CD14-positive monocyte (primary cell): ENCODE data around the gene VAMP5. TPM values are rescaled to one million over a fixed set of nuclear protein-coding genes. Genes with fewer than 3 reads are reported as not detected.
A peak's percentile ranks its signal among the peaks of the same experiment; 100 is the strongest.
"Not testable (repeated sequence)": the region's sequence is repeated elsewhere in the genome, so short reads cannot be mapped to it uniquely, and the experiment has no call there.

Experiments used
- DNase-seq, 3 donors: peaks; one replicate each; pipeline ENCODE4 v3.0.0-alpha.2; 2011 to 2022
- H2AFZ ChIP-seq: 2 replicates; pipeline ENCODE4 v1.6.0; 2012; ENCODE audit warnings: mild to moderate bottlenecking, low read depth, low read length, inconsistent platforms; ENCODE audit not compliant: insufficient read depth, poor library complexity, severe bottlenecking
- H3K27ac ChIP-seq, 2 donors: 1 replicate in 1 of 2; 2 replicates in 1 of 2; pipeline ENCODE4 v1.5.1; 2012 to 2013; ENCODE audit warnings: low read length in 2 of 2, control low read depth in 1 of 2, inconsistent platforms in 1 of 2, low read depth in 1 of 2, mild to moderate bottlenecking in 1 of 2
- H3K27me3 ChIP-seq, 2 donors: one replicate each; pipeline versions ENCODE4 v1.6.0 to v1.6.1; 2011 to 2013; ENCODE audit warnings: low read length in 2 of 2; ENCODE audit not compliant: control insufficient read depth in 2 of 2, insufficient read depth in 2 of 2
- H3K36me3 ChIP-seq, 2 donors: replicated peaks in 1 of 2; 1 replicate in 1 of 2; 2 replicates in 1 of 2; pipeline versions ENCODE4 v1.5.1 to v1.6.1; 2012 to 2013; ENCODE audit warnings: low read length in 2 of 2, control low read depth in 1 of 2, inconsistent platforms in 1 of 2, mild to moderate bottlenecking in 1 of 2; ENCODE audit not compliant: insufficient read depth in 2 of 2, control insufficient read depth in 1 of 2
- H3K4me1 ChIP-seq, 2 donors: 1 replicate in 1 of 2; 2 replicates in 1 of 2; pipeline versions ENCODE4 v1.5.1 to v1.6.1; 2012 to 2013; ENCODE audit warnings: low read length in 2 of 2, control low read depth in 1 of 2, inconsistent platforms in 1 of 2, mild to moderate bottlenecking in 1 of 2, moderate library complexity in 1 of 2; ENCODE audit not compliant: insufficient read depth in 2 of 2, control insufficient read depth in 1 of 2
- H3K4me2 ChIP-seq: replicated peaks from 2 replicates; pipeline ENCODE3; 2012; ENCODE audit warnings: low read length, moderate library complexity, mild to moderate bottlenecking; ENCODE audit not compliant: poor library complexity, severe bottlenecking; ENCODE audit errors: extremely low read depth
- H3K4me3 ChIP-seq, 3 experiments: fragments of 200-600 bp in 1 of 3; sonication (generic) in 1 of 3; replicated peaks in 1 of 3; 1 replicate in 2 of 3; 2 replicates in 1 of 3; pipeline ENCODE4 v1.5.1; 2011 to 2013; ENCODE audit warnings: low read length in 3 of 3, mild to moderate bottlenecking in 3 of 3, control low read depth in 2 of 3, low read depth in 2 of 3, inconsistent platforms in 1 of 3, moderate library complexity in 1 of 3
- H3K79me2 ChIP-seq: 2 replicates; pipeline ENCODE4 v1.6.0; 2012; ENCODE audit warnings: mild to moderate bottlenecking, control low read depth, inconsistent platforms, low read length, moderate library complexity; ENCODE audit not compliant: insufficient read depth
- H3K9ac ChIP-seq: 2 replicates; pipeline ENCODE4 v1.6.0; 2017; ENCODE audit warnings: low read length, mild to moderate bottlenecking; ENCODE audit not compliant: insufficient read depth, poor library complexity, severe bottlenecking
- H3K9me3 ChIP-seq, 2 donors: replicated peaks in 1 of 2; 1 replicate in 1 of 2; 2 replicates in 1 of 2; pipeline versions ENCODE4 v1.5.1 to v1.6.1; 2012 to 2013; ENCODE audit warnings: low read length in 2 of 2, control low read depth in 1 of 2; ENCODE audit not compliant: control insufficient read depth in 1 of 2, insufficient read depth in 1 of 2
- H4K20me1 ChIP-seq: 2 replicates; pipeline ENCODE4 v1.6.0; 2012; ENCODE audit warnings: mild to moderate bottlenecking, low read length, control low read depth, moderate library complexity; ENCODE audit not compliant: insufficient read depth
- H3K27ac Mint-ChIP-seq, 7 donors: one replicate each; pipeline ENCODE4 v1.8.0; 2020; ENCODE audit warnings: mild to moderate bottlenecking in 7 of 7, mixed read lengths in 7 of 7, moderate library complexity in 6 of 7, inconsistent platforms in 2 of 7
- H3K27me3 Mint-ChIP-seq, 3 donors: one replicate each; pipeline ENCODE4 v1.8.0; 2021 to 2022; ENCODE audit warnings: low read depth in 3 of 3, mild to moderate bottlenecking in 3 of 3, mixed read lengths in 3 of 3, moderate library complexity in 3 of 3, inconsistent platforms in 1 of 3
- H3K36me3 Mint-ChIP-seq, 2 donors: one replicate each; pipeline ENCODE4 v1.8.0; 2020; ENCODE audit warnings: mixed read lengths in 2 of 2, inconsistent platforms in 1 of 2, mild to moderate bottlenecking in 1 of 2
- H3K4me1 Mint-ChIP-seq: one replicate; pipeline ENCODE4 v1.8.0; 2020; ENCODE audit warnings: mild to moderate bottlenecking, mixed read lengths
- H3K4me3 Mint-ChIP-seq, 2 donors: one replicate each; pipeline ENCODE4 v1.8.0; 2020; ENCODE audit warnings: mild to moderate bottlenecking in 2 of 2, mixed read lengths in 2 of 2, moderate library complexity in 1 of 2
- H3K9me3 Mint-ChIP-seq, 7 donors: one replicate each; pipeline ENCODE4 v1.8.0; 2020 to 2022; ENCODE audit warnings: mixed read lengths in 7 of 7, mild to moderate bottlenecking in 6 of 7, moderate library complexity in 6 of 7, inconsistent platforms in 2 of 7
- CTCF ChIP-seq: fragments of 200-600 bp; IDR thresholded peaks from one replicate; pipeline ENCODE4 v1.8.0; 2022; ENCODE audit warnings: antibody characterized with exemption, mild to moderate bottlenecking
- WGBS: methylation state at CpG from one replicate; pipeline ENCODE4 v1.1.5; 2013; ENCODE audit warnings: missing lambda C conversion rate; ENCODE audit not compliant: insufficient coverage; 5-methylcytosine and 5-hydroxymethylcytosine counted together
- intact Hi-C, 2 donors: fragments of 100-400 bp; cut with micrococcal nuclease; formaldehyde crosslinking; loops; one replicate each; pipeline versions ENCODE4 v1.15.0 to v1.15.1; 2023
- polyA plus RNA-seq, 3 donors: library from polyadenylated mRNA; depleted of rRNA in 1 of 3; unstranded in 2 of 3; stranded (reverse) in 1 of 3; fragments of 300-500 nt in 2 of 3; fragments of >200 nt in 1 of 3; fragmentation: Illumina TruSeq in 2 of 3; gene quantifications; 1 replicate in 2 of 3; 2 replicates in 1 of 3; pipeline ENCODE4 v1.2.3, GENCODE V29; 2012 to 2021

The VAMP5 gene
- polyA plus RNA-seq, 3 donors: 154 to 251 (median 171) TPM

GRCh38 chr2:85601771-85602475, 17.7 kb downstream of the VAMP5 start:
- H3K27me3 Mint-ChIP-seq: peaks cover 1 to 4% (median 3%) of the 10 kb centered on the region in 3 donors
- no peaks in the 10 kb centered on the region for H3K27me3 ChIP-seq
- peak overlapping the region; percentile 58 to 95 (median 82) for H3K4me3 ChIP-seq
- DNase-seq: no peak
- H3K4me3 Mint-ChIP-seq: peak overlapping the region; percentile 85 to 91
- H2AFZ ChIP-seq: peak overlapping the region; percentile 89
- H3K79me2 ChIP-seq: peaks cover 14% of the 10 kb centered on the region
- WGBS: 1% methylated on average over 29 of the region's 36 CpGs
- peaks cover 42% of the 10 kb centered on the region for H3K4me1 Mint-ChIP-seq
- H3K36me3 Mint-ChIP-seq: peaks cover 29 to 36% of the 10 kb centered on the region in 2 donors
- H3K36me3 ChIP-seq: peaks cover 25 to 48% of the 10 kb centered on the region in 2 donors
- peak overlapping the region; percentile 99 for H3K4me2 ChIP-seq
- H4K20me1 ChIP-seq: peaks cover 61% of the 10 kb centered on the region
- H3K27ac ChIP-seq: peak overlapping the region; percentile 17 to 63
- peak overlapping the region in 6 of 7 donors; percentile 45 to 80 (median 73) for H3K27ac Mint-ChIP-seq
- H3K9ac ChIP-seq: peak overlapping the region; percentile 69
- H3K9me3 Mint-ChIP-seq: no peaks in the 10 kb centered on the region
- no peak for TF ChIP-seq CTCF
- no peaks in the 10 kb centered on the region for H3K9me3 ChIP-seq
- intact Hi-C loops: loop anchor here (5.0 kb wide), 2 partner anchors 35 to 40 kb away; partner anchors contain the start of gene GGCX (in 1 of the 2)
- peaks cover 25 to 40% of the 10 kb centered on the region in 2 donors for H3K4me1 ChIP-seq

- peak; percentile 75 to 84 (median 76) for DNase-seq
- peak within 1 kb of the TSS; percentile 70 to 84 (median 80) for H3K27ac Mint-ChIP-seq
- peaks cover 21 to 48% of the 10 kb centered on the region in 2 donors for H3K36me3 ChIP-seq
- no peaks in the 10 kb centered on the region for H3K9me3 Mint-ChIP-seq
- H3K4me3 Mint-ChIP-seq: peak within 1 kb of the TSS; percentile 91 to 94
- H3K36me3 Mint-ChIP-seq: peaks cover 28 to 33% of the 10 kb centered on the region in 2 donors
- 0% methylated on average over 73 of the region's 73 CpGs for WGBS
- peaks cover 23 to 37% of the 10 kb centered on the region in 2 donors for H3K4me1 ChIP-seq
- H3K4me2 ChIP-seq: peak within 1 kb of the TSS; percentile 99
- peak; percentile 59 for TF ChIP-seq CTCF
- H3K4me3 ChIP-seq: peak within 1 kb of the TSS; percentile 58 to 95 (median 82)
- H3K27me3 ChIP-seq: no peaks in the 10 kb centered on the region
- peaks cover 1 to 4% (median 3%) of the 10 kb centered on the region in 3 donors for H3K27me3 Mint-ChIP-seq
- peak within 1 kb of the TSS; percentile 18 to 63 for H3K27ac ChIP-seq
- intact Hi-C loops: loop anchor here (5.0 kb wide), 2 partner anchors 35 to 40 kb away; partner anchors contain the start of gene GGCX (in 1 of the 2)
- H3K9me3 ChIP-seq: no peaks in the 10 kb centered on the region
- peaks cover 40% of the 10 kb centered on the region for H3K4me1 Mint-ChIP-seq
- H2AFZ ChIP-seq: peak within 1 kb of the TSS; percentile 89
- peaks cover 7% of the 10 kb centered on the region for H3K79me2 ChIP-seq
- H3K9ac ChIP-seq: peak within 1 kb of the TSS; percentile 69
- H4K20me1 ChIP-seq: peaks cover 60% of the 10 kb centered on the region
Measured at GRCh38 chr2:85602476-85603234, 18.4 kb downstream of the VAMP5 start, which contains the start of gene TMEM150A. Gene TMEM150A (minus strand): TSS chr2:85602698. CDS start chr2:85601948, 750 bp downstream.

GRCh38 chr2:85604133-85604444, 19.9 kb downstream of the VAMP5 start:
- Histone ChIP-seq H3K36me3 (peaks cover 22 to 49% of the 10 kb centered on the region in 2 donors), H4K20me1 (peaks cover 63% of the 10 kb centered on the region), H3K4me3 (peak overlapping the region in 1 of 3 experiments; percentile 95), H3K4me1 (peaks cover 23 to 37% of the 10 kb centered on the region in 2 donors)
- not testable (repeated sequence) for H3K27me3 Mint-ChIP-seq, H3K79me2 ChIP-seq, H3K4me2 ChIP-seq, DNase-seq, H3K9ac ChIP-seq, H3K9me3 ChIP-seq, H3K27me3 ChIP-seq, H3K9me3 Mint-ChIP-seq, H3K27ac ChIP-seq, H2AFZ ChIP-seq
- peak overlapping the region in 1 of 7 donors; percentile 75 for H3K27ac Mint-ChIP-seq
- peaks cover 29 to 33% of the 10 kb centered on the region in 2 donors for H3K36me3 Mint-ChIP-seq
- H3K4me3 Mint-ChIP-seq: peak overlapping the region in 1 of 2 donors; percentile 94
- 63% methylated on average over 2 of the region's 3 CpGs for WGBS
- H3K4me1 Mint-ChIP-seq: peaks cover 42% of the 10 kb centered on the region
- intact Hi-C loops: loop anchor here (5.0 kb wide), 2 partner anchors 37 to 42 kb away; partner anchors contain the start of gene GGCX (in 1 of the 2)
